ENCODE measurements around the gene PCDHB7. TPM values are rescaled to one million over a fixed set of nuclear protein-coding genes. Genes with fewer than 3 reads are reported as not detected.
"Not testable (repeated sequence)": the region's sequence is repeated elsewhere in the genome, so short reads cannot be mapped to it uniquely, and the experiment has no call there.

The PCDHB7 gene
- total and polyA plus RNA-seq, 12 donors: 0.32 to 2.9 (median 1.1) TPM

- Histone ChIP-seq H3K4me3 (peak within 1 kb of the TSS in 2 of 4 donors; percentile 8 to 45), H3K9me3 (replicated peaks in 1 of 3) (peaks cover 0 to 23% (median 0%) of the 10 kb centered on the region in 3 donors), H3K27ac (no peak within 1 kb of the TSS), H3K27me3 (no peaks in the 10 kb centered on the region), H3K4me1 (replicated peaks in 1 of 2) (no peaks in the 10 kb centered on the region), H3K36me3 (replicated peaks in 1 of 2) (no peaks in the 10 kb centered on the region)
- DNase-seq: peak in 5 of 7 donors; percentile 22 to 51 (median 40)
- TF ChIP-seq CTCF (IDR thresholded peaks at IDR 0.05): peak; percentile 9 to 46 (median 33)
- TF ChIP-seq POLR2A (IDR thresholded peaks at IDR 0.05): no peak
- WGBS, 4 donors: 12 to 16% (median 16%) methylated on average over 22 of the region's 22 CpGs
- intact Hi-C loops (cut with DNase I): no loop called here
Measured at GRCh38 chr5:141135030-141135717, 37.3 kb upstream of the PCDHB7 start, which contains the start of gene PCDHB5. PCDHB5 (plus strand) TSS chr5:141135206; CDS start chr5:141135435, 229 bp downstream.

- Histone ChIP-seq H3K36me3 (replicated peaks in 1 of 2) (no peaks in the 10 kb centered on the region), H3K27ac (no peak overlapping the region), H3K4me3 (peak overlapping the region in 2 of 4 donors; percentile 8 to 45), H3K9me3 (replicated peaks in 1 of 3) (peaks cover 0 to 26% (median 0%) of the 10 kb centered on the region in 3 donors), H3K27me3 (no peaks in the 10 kb centered on the region), H3K4me1 (replicated peaks in 1 of 2) (no peaks in the 10 kb centered on the region)
- TF ChIP-seq CTCF (IDR thresholded peaks at IDR 0.05): no peak
- TF ChIP-seq POLR2A (IDR thresholded peaks at IDR 0.05): no peak
- 35 to 64% (median 52%) methylated on average over 19 of the region's 19 CpGs for WGBS, 4 donors
- no peak for DNase-seq
- intact Hi-C loops (cut with DNase I): no loop called here
Measured at GRCh38 chr5:141135718-141136266, 36.7 kb upstream of the PCDHB7 start.

GRCh38 chr5:141137346-141137745, 35.1 kb upstream of the PCDHB7 start:
- H3K27ac ChIP-seq; H3K4me3 ChIP-seq; H3K27me3 ChIP-seq; intact Hi-C loops (cut with DNase I); H3K36me3 ChIP-seq (replicated peaks in 1 of 2); DNase-seq; H3K4me1 ChIP-seq (replicated peaks in 1 of 2): not testable (repeated sequence)
- 37 to 59% (median 46%) methylated on average over 12 to 33 of the region's 34 CpGs for WGBS, 4 donors
- H3K9me3 ChIP-seq (replicated peaks in 1 of 3): peaks cover 0 to 26% (median 0%) of the 10 kb centered on the region in 3 donors

DNA sequence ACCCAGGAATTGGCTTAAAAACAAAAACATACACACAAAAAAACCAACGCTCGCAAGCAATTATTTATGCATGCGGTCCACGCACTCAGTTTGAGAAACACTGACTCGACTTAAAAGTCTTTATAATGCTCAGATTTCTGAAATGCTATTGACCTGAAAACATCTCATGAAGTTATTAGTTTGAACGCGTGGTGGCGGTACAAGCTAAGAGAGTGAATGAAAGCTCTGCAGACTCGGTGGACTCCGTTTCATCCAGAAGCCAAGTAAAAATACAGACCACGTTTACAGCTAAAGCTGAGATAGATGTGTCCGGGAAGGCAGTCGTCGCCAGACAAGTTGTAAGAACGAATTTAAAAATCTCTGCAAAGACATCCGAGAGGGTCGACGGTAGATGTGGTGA, 22.6 kb upstream of the PCDHB7 start, which contains the start of gene PCDHB6:
Gene PCDHB6 (plus strand): TSS at position 246 of the 400 bp plus-strand sequence. CDS start 201 bp downstream, outside the sequence.
- no peaks in the 10 kb centered on the region for H3K36me3 ChIP-seq (replicated peaks in 1 of 2)
- no peaks in the 10 kb centered on the region for H3K4me1 ChIP-seq (replicated peaks in 1 of 2)
- TF ChIP-seq POLR2A (IDR thresholded peaks at IDR 0.05): no peak
- TF ChIP-seq CTCF (IDR thresholded peaks at IDR 0.05): no peak
- WGBS, 4 donors: 11 to 20% (median 16%) methylated on average over 18 of the region's 18 CpGs
- DNase-seq: no peak
- no peak within 1 kb of the TSS for H3K27ac ChIP-seq
- peaks cover 0 to 16% (median 10%) of the 10 kb centered on the region in 3 donors for H3K9me3 ChIP-seq (replicated peaks in 1 of 3)
- H3K27me3 ChIP-seq: no peaks in the 10 kb centered on the region
- no peak within 1 kb of the TSS for H3K4me3 ChIP-seq
- intact Hi-C loops (cut with DNase I): no loop called here

All from adrenal gland (tissue), 12 donors.